HG03108 (cell line): ENCODE data around the gene TMEM141.
"Not testable (repeated sequence)": the region's sequence is repeated elsewhere in the genome, so short reads cannot be mapped to it uniquely, and the experiment has no call there.

Experiments used
- ATAC-seq: cut with Tn5 transposase; IDR thresholded peaks from one replicate; pipeline ENCODE4 v1.9.1; 2021; ENCODE audit warnings: moderate library complexity; ENCODE audit not compliant: unreplicated experiment

The TMEM141 gene

GRCh38 chr9:136831002-136831719, 40.0 kb downstream of the TMEM141 start:
- no peak for ATAC-seq

- ATAC-seq = no peak
Observed at GRCh38 chr9:136831720-136832104, 40.6 kb downstream of the TMEM141 start.

- ATAC-seq = no peak
Observed at GRCh38 chr9:136832581-136832980, 41.4 kb downstream of the TMEM141 start.

- not testable (repeated sequence) for ATAC-seq
Observed at GRCh38 chr9:136833381-136834048, 42.4 kb downstream of the TMEM141 start.

- no peak for ATAC-seq
Observed at GRCh38 chr9:136835162-136835931, 44.2 kb downstream of the TMEM141 start.

GRCh38 chr9:136835932-136836904, 45.1 kb downstream of the TMEM141 start:
- ATAC-seq = no peak

GRCh38 chr9:136837146-136837855, 46.2 kb downstream of the TMEM141 start:
- ATAC-seq = no peak

GRCh38 chr9:136837856-136838277, 46.7 kb downstream of the TMEM141 start:
- not testable (repeated sequence) for ATAC-seq

- ATAC-seq = no peak
Observed at GRCh38 chr9:136838314-136839228, 47.4 kb downstream of the TMEM141 start.

GRCh38 chr9:136839229-136840139, 48.3 kb downstream of the TMEM141 start:
- no peak for ATAC-seq

- ATAC-seq = no peak
Observed at GRCh38 chr9:136840140-136840876, 49.2 kb downstream of the TMEM141 start.

GRCh38 chr9:136840877-136841645, 49.9 kb downstream of the TMEM141 start:
- ATAC-seq = no peak

- not testable (repeated sequence) for ATAC-seq
Observed at GRCh38 chr9:136841646-136842379, 50.7 kb downstream of the TMEM141 start.

- ATAC-seq = peak; percentile 61
Observed at GRCh38 chr9:136842380-136842948, 51.3 kb downstream of the TMEM141 start, which contains the start of gene AJM1. Gene AJM1 (plus strand): TSS chr9:136842478. CDS start chr9:136844415, 1,937 bp downstream.
